ENCODE data around the gene TMEM156. TPM values are rescaled to one million over a fixed set of nuclear protein-coding genes. Genes with fewer than 3 reads are reported as not detected.
A peak's percentile ranks its signal among the peaks of the same experiment; 100 is the strongest.
"Not testable (repeated sequence)": the region's sequence is repeated elsewhere in the genome, so short reads cannot be mapped to it uniquely, and the experiment has no call there.

The TMEM156 gene
- total RNA-seq, 1 donor, result not detected

DNA sequence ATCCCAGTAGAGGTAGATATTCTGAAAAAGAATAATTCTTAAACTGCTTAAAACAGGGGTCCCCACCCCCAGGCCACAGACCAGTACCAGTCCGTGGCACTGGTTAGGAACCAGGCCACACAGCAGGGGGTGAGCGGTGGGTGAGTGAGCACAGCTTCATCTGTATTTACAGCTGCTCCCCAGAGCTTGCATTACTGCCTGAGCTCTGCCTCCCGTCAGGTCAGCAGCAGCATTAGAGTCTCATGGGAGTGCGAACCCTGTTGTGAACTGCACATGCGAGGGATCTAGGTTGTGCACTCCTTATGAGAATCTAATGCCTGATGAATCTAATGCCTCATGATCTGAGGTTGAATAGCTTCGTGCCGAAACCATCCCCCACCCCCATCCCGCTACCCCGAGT is 87.8 kb downstream of the TMEM156 start:
- H3K27me3 ChIP-seq (ENCODE audit: insufficient read depth, low read length), result no peaks in the 10 kb centered on the region
- no peaks in the 10 kb centered on the region for H3K9me3 ChIP-seq (ENCODE audit: low read depth, low read length)
- H3K4me2 ChIP-seq (ENCODE audit: insufficient read depth, low read length), result no peak overlapping the region
- peaks cover 59% of the 10 kb centered on the region for H3K36me3 ChIP-seq (ENCODE audit: insufficient read depth, low read length)
- no peak for TF ChIP-seq CTCF (IDR thresholded peaks at IDR 0.05; ENCODE audit: extremely low read depth, low read depth, low read length)
- H4K20me1 ChIP-seq (ENCODE audit: insufficient read depth, low read length), result no peaks in the 10 kb centered on the region
- no peak for DNase-seq (ENCODE audit: insufficient read length, low spot score, missing footprints)
- H3K4me1 ChIP-seq (ENCODE audit: insufficient read depth, low read length), result peaks cover 28% of the 10 kb centered on the region
- no peak overlapping the region for H2AFZ ChIP-seq (ENCODE audit: low read length)
- no peaks in the 10 kb centered on the region for H3K79me2 ChIP-seq (ENCODE audit: insufficient read depth, low read length)
- no peak overlapping the region for H3K4me3 ChIP-seq (ENCODE audit: insufficient read depth, low read length)
- H3K27ac ChIP-seq (ENCODE audit: low read depth, low read length), result no peak overlapping the region

DNA sequence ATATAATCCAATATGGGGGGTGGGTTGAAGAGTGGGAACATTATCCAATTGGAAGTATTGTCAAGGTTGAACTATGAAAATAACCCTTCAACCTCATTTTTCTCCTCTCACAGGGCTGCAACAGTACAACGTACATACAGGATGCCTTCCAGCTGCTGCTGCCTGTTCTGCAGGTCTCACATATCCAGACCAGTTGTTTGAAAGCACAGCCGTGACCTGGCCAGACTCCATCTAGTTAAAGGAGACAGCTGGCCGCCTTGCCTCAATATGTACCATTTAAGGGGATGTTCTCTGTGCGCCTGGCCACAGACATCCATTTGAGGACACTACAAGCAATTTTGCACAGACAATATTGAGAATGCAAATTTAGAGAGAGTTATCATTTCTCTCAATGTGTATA is 88.9 kb downstream of the TMEM156 start:
- H3K27me3 ChIP-seq (ENCODE audit: insufficient read depth, low read length), result no peaks in the 10 kb centered on the region
- H3K79me2 ChIP-seq (ENCODE audit: insufficient read depth, low read length), result peaks cover 3% of the 10 kb centered on the region
- H3K4me1 ChIP-seq (ENCODE audit: insufficient read depth, low read length), result peaks cover 17% of the 10 kb centered on the region
- no peaks in the 10 kb centered on the region for H4K20me1 ChIP-seq (ENCODE audit: insufficient read depth, low read length)
- TF ChIP-seq CTCF (IDR thresholded peaks at IDR 0.05; ENCODE audit: extremely low read depth, low read depth, low read length), result no peak
- DNase-seq (ENCODE audit: insufficient read length, low spot score, missing footprints), result no peak
- peaks cover 70% of the 10 kb centered on the region for H3K36me3 ChIP-seq (ENCODE audit: insufficient read depth, low read length)
- no peak overlapping the region for H3K4me3 ChIP-seq (ENCODE audit: insufficient read depth, low read length)
- H3K4me2 ChIP-seq (ENCODE audit: insufficient read depth, low read length), result no peak overlapping the region
- no peak overlapping the region for H2AFZ ChIP-seq (ENCODE audit: low read length)
- no peaks in the 10 kb centered on the region for H3K9me3 ChIP-seq (ENCODE audit: low read depth, low read length)
- H3K27ac ChIP-seq (ENCODE audit: low read depth, low read length), result no peak overlapping the region

DNA sequence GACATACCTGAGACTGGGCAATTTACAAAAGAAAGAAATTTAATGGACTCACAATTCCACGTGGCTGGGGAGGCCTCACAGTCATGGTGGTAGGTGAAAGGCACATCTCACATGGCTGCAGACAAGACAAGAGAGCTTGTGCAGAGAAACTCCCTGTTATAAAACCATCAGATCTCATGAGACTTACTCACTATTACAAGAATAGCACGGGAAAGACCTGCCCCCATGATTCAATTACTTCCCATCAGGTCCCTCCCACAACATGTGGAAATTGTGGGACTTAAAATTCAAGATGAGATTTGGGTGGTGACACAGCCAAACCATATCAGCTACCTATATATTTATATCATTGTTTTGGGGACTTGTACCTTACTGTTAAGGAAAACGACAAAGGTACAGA is 90.3 kb downstream of the TMEM156 start:
- H3K27me3 ChIP-seq (ENCODE audit: insufficient read depth, low read length); DNase-seq (ENCODE audit: insufficient read length, low spot score, missing footprints); H3K4me2 ChIP-seq (ENCODE audit: insufficient read depth, low read length); H3K9me3 ChIP-seq (ENCODE audit: low read depth, low read length); H4K20me1 ChIP-seq (ENCODE audit: insufficient read depth, low read length); H3K79me2 ChIP-seq (ENCODE audit: insufficient read depth, low read length); H2AFZ ChIP-seq (ENCODE audit: low read length); H3K4me3 ChIP-seq (ENCODE audit: insufficient read depth, low read length): not testable (repeated sequence)
- Histone ChIP-seq H3K4me1 (ENCODE audit: insufficient read depth, low read length) (peaks cover 13% of the 10 kb centered on the region), H3K27ac (ENCODE audit: low read depth, low read length) (peak overlapping the region; percentile 65), H3K36me3 (ENCODE audit: insufficient read depth, low read length) (peaks cover 83% of the 10 kb centered on the region)

- no peak for TF ChIP-seq CTCF (IDR thresholded peaks at IDR 0.05; ENCODE audit: extremely low read depth, low read depth, low read length)
- Histone ChIP-seq H3K4me2 (ENCODE audit: insufficient read depth, low read length) (no peak overlapping the region), H3K9me3 (ENCODE audit: low read depth, low read length) (no peaks in the 10 kb centered on the region), H3K27ac (ENCODE audit: low read depth, low read length) (peak overlapping the region; percentile 4), H3K79me2 (ENCODE audit: insufficient read depth, low read length) (peaks cover 7% of the 10 kb centered on the region), H2AFZ (ENCODE audit: low read length) (no peak overlapping the region), H3K27me3 (ENCODE audit: insufficient read depth, low read length) (no peaks in the 10 kb centered on the region), H4K20me1 (ENCODE audit: insufficient read depth, low read length) (no peaks in the 10 kb centered on the region), H3K4me3 (ENCODE audit: insufficient read depth, low read length) (no peak overlapping the region), H3K36me3 (ENCODE audit: insufficient read depth, low read length) (peaks cover 89% of the 10 kb centered on the region), H3K4me1 (ENCODE audit: insufficient read depth, low read length) (peaks cover 13% of the 10 kb centered on the region)
- DNase-seq (ENCODE audit: insufficient read length, low spot score, missing footprints), result no peak
These were observed 91.7 kb downstream of the TMEM156 start for GRCh38 chr4:38940476-38940875.
